Liver (tissue), 9 donors: ENCODE data around the gene BAIAP2L1. TPM values are rescaled to one million over a fixed set of nuclear protein-coding genes. Genes with fewer than 3 reads are reported as not detected.

Experiments
- DNase-seq: peaks from one replicate; pipeline ENCODE4 v3.0.0-alpha.2; 2017; ENCODE audit warnings: low spot score
- H3K27ac ChIP-seq, 2 donors: one replicate each; pipeline ENCODE4 v1.7.0; 2013; ENCODE audit warnings: inconsistent platforms in 2 of 2, low read length in 2 of 2, control low read depth in 1 of 2, low read depth in 1 of 2, mild to moderate bottlenecking in 1 of 2
- H3K27me3 ChIP-seq, 4 donors: one replicate each; pipeline versions ENCODE4 v1.6.1 to v1.7.0; 2013; ENCODE audit warnings: low read length in 3 of 4, inconsistent platforms in 1 of 4, mild to moderate bottlenecking in 1 of 4, moderate library complexity in 1 of 4; ENCODE audit not compliant: control insufficient read depth in 4 of 4, insufficient read depth in 4 of 4
- H3K36me3 ChIP-seq, 4 donors: one replicate each; pipeline versions ENCODE4 v1.6.1 to v1.7.0; 2013; ENCODE audit warnings: low read length in 3 of 4, mild to moderate bottlenecking in 3 of 4, low read depth in 1 of 4, moderate library complexity in 1 of 4; ENCODE audit not compliant: control insufficient read depth in 4 of 4, insufficient read depth in 3 of 4
- H3K4me1 ChIP-seq, 4 donors: one replicate each; pipeline versions ENCODE4 v1.6.1 to v1.7.0; 2013; ENCODE audit warnings: low read length in 3 of 4, mild to moderate bottlenecking in 3 of 4, moderate library complexity in 1 of 4; ENCODE audit not compliant: control insufficient read depth in 4 of 4, insufficient read depth in 4 of 4
- H3K4me3 ChIP-seq, 3 donors: one replicate each; pipeline versions ENCODE4 v1.6.1 to v1.7.0; 2013; ENCODE audit warnings: low read length in 3 of 3, control low read depth in 1 of 3, low read depth in 1 of 3, mild to moderate bottlenecking in 1 of 3
- H3K9ac ChIP-seq, 2 donors: one replicate each; pipeline ENCODE4 v1.7.0; 2013; ENCODE audit warnings: low read length in 2 of 2, mild to moderate bottlenecking in 2 of 2, moderate library complexity in 2 of 2, control low read depth in 1 of 2, low read depth in 1 of 2
- H3K9me3 ChIP-seq, 4 donors: one replicate each; pipeline versions ENCODE4 v1.6.1 to v1.7.0; 2013; ENCODE audit warnings: low read length in 3 of 4; ENCODE audit not compliant: control insufficient read depth in 4 of 4
- JUND ChIP-seq, 2 donors: IDR thresholded peaks; 2 replicates each; pipeline ENCODE4 v1.6.1; 2016; ENCODE audit warnings: antibody characterized with exemption in 2 of 2
- RXRA ChIP-seq, 2 donors: IDR thresholded peaks; 2 replicates each; pipeline ENCODE4 v1.6.1; 2017 to 2018; ENCODE audit warnings: antibody characterized with exemption in 2 of 2, mild to moderate bottlenecking in 1 of 2
- SP1 ChIP-seq: IDR thresholded peaks from 2 replicates; pipeline ENCODE4 v1.6.1; 2018; ENCODE audit warnings: antibody characterized with exemption, mild to moderate bottlenecking
- TAF1 ChIP-seq: conservative IDR thresholded peaks from 2 replicates; pipeline ENCODE4 v1.6.1; 2016; ENCODE audit warnings: antibody characterized with exemption, mild to moderate bottlenecking
- WGBS: extraction: QIAGEN DNeasy Blood & Tissue Kit; methylation state at CpG from one replicate; pipeline ENCODE4 v1.1.7; 2013; 5-methylcytosine and 5-hydroxymethylcytosine counted together
- polyA plus RNA-seq, 2 donors: library from polyadenylated mRNA; stranded (reverse) in 1 of 2; unstranded in 1 of 2; fragments of 200-250 nt in 1 of 2; fragments of >200 nt in 1 of 2; fragmentation: Nextera tagmentation in 1 of 2; extraction: Ambion mirVana in 1 of 2; gene quantifications; one replicate each; pipeline versions ENCODE4 v1.2.1 to v1.2.3, GENCODE V29; 2013 to 2015
- total RNA-seq, 2 donors: library from RNA; depleted of rRNA; stranded (reverse); fragments of >200 nt; gene quantifications; one replicate each; pipeline ENCODE4 v1.2.3, GENCODE V29; 2014
- TF ChIP-seq, protein P1 (sequence below): fragments of 150-350 bp; IDR thresholded peaks from 2 replicates; pipeline ENCODE4 v1.5.1; 2017; ENCODE audit warnings: improper control_type of control experiment, low read depth, low read length; ENCODE audit not compliant: missing input control
- TF ChIP-seq, protein P2 (sequence below): IDR thresholded peaks from 2 replicates; pipeline ENCODE4 v1.6.1; 2016; ENCODE audit warnings: antibody characterized with exemption
- TF ChIP-seq, protein P3 (sequence below): IDR thresholded peaks from 2 replicates; pipeline ENCODE4 v1.6.1; 2016; ENCODE audit warnings: antibody characterized with exemption
- TF ChIP-seq, protein P4 (sequence below): IDR thresholded peaks from 2 replicates; pipeline ENCODE4 v1.6.1; 2016; ENCODE audit warnings: antibody characterized with exemption, mild to moderate bottlenecking
- donor health status: healthy.
- donor health status: healthy.
- donor health status: healthy.
- donor health status: healthy.
- donor health status: healthy.

The BAIAP2L1 gene
- total and polyA plus RNA-seq, 4 donors = 5.4 to 8.9 (median 8.7) TPM

DNA sequence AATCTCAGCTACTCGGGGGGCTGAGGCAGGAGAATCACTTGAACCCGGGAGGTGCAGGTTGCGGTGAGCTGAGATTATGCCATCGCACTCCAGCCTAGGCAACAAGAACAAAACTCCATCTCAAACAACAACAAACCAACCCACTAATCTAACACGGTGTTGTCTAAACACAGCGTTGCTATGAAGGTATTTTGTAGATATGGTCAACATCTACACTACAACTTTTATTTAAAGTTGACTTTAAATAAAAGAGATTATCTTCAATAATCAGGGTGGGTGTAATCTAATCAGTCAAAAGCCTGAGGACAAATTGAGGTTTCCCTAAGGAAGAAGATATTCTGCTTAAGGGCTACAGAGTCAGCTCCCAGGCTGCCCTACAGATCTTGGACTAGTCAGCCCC is 24.2 kb downstream of the BAIAP2L1 start (continued):
- TF ChIP-seq TAF1 = no peak
- TF ChIP-seq, protein P1, sequence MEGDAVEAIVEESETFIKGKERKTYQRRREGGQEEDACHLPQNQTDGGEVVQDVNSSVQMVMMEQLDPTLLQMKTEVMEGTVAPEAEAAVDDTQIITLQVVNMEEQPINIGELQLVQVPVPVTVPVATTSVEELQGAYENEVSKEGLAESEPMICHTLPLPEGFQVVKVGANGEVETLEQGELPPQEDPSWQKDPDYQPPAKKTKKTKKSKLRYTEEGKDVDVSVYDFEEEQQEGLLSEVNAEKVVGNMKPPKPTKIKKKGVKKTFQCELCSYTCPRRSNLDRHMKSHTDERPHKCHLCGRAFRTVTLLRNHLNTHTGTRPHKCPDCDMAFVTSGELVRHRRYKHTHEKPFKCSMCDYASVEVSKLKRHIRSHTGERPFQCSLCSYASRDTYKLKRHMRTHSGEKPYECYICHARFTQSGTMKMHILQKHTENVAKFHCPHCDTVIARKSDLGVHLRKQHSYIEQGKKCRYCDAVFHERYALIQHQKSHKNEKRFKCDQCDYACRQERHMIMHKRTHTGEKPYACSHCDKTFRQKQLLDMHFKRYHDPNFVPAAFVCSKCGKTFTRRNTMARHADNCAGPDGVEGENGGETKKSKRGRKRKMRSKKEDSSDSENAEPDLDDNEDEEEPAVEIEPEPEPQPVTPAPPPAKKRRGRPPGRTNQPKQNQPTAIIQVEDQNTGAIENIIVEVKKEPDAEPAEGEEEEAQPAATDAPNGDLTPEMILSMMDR = no peak
- TF ChIP-seq, protein P2, sequence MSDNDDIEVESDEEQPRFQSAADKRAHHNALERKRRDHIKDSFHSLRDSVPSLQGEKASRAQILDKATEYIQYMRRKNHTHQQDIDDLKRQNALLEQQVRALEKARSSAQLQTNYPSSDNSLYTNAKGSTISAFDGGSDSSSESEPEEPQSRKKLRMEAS = no peak

DNA sequence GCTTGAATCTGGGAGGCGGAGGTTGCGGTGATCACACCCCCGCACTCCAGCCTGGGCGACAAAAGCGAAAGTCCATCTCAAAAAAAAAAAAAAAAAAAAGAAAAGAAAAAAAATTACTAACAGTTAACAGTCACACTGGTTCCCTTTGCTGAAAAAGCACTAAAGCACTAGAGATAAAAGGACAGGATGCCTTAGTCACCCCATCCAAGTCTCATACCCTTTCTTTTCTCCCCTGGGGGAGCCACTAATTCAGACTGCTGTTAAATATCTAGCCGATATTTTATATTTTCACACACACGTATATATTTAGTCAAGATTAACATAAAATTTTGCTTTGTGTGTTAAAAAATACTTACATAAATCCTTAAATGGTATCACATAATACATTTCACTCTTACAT is 25.2 kb downstream of the BAIAP2L1 start:
- peaks cover 0 to 4% (median 1%) of the 10 kb centered on the region in 4 donors for H3K4me1 ChIP-seq
- no peak overlapping the region for H3K9ac ChIP-seq
- no peak overlapping the region for H3K4me3 ChIP-seq
- peaks cover 0 to 2% (median 0%) of the 10 kb centered on the region in 4 donors for H3K36me3 ChIP-seq
- TF ChIP-seq SP1 = no peak
- 95% methylated on average over 7 of the region's 7 CpGs for WGBS
- no peaks in the 10 kb centered on the region for H3K9me3 ChIP-seq
- no peak for DNase-seq
- H3K27me3 ChIP-seq = no peaks in the 10 kb centered on the region
- no peak overlapping the region for H3K27ac ChIP-seq

DNA sequence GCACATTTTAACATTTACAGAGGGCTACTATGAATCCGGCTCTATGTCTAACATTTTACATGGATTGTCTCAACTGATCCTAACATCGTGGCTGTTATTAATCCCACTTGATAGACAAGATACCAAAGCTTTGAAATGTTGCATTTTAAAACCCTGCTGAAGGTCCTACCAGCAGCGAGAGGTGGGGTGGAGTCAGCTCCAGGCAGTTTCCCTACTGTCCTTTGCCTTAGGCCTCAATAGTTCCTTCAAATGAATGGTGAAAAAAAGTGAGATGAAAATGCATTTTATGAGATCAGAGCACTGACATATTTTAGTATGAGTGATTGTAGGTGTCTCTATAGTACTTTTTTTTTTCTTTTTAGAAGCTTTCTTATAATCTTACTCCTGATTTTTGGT is 26.6 kb downstream of the BAIAP2L1 start:
- Histone ChIP-seq H3K9ac (no peak overlapping the region), H3K4me3 (no peak overlapping the region), H3K36me3 (no peaks in the 10 kb centered on the region), H3K27ac (no peak overlapping the region), H3K9me3 (no peaks in the 10 kb centered on the region), H3K27me3 (no peaks in the 10 kb centered on the region), H3K4me1 (peaks cover 0 to 4% (median 3%) of the 10 kb centered on the region in 4 donors)
- 95% methylated on average over 3 of the region's 3 CpGs for WGBS
- TF ChIP-seq JUND (IDR thresholded peaks at IDR 0.05) (no peak), RXRA (IDR thresholded peaks at IDR 0.05) (no peak)
- TF ChIP-seq, protein P3, sequence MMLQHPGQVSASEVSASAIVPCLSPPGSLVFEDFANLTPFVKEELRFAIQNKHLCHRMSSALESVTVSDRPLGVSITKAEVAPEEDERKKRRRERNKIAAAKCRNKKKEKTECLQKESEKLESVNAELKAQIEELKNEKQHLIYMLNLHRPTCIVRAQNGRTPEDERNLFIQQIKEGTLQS = no peak
- TF ChIP-seq, protein P4, sequence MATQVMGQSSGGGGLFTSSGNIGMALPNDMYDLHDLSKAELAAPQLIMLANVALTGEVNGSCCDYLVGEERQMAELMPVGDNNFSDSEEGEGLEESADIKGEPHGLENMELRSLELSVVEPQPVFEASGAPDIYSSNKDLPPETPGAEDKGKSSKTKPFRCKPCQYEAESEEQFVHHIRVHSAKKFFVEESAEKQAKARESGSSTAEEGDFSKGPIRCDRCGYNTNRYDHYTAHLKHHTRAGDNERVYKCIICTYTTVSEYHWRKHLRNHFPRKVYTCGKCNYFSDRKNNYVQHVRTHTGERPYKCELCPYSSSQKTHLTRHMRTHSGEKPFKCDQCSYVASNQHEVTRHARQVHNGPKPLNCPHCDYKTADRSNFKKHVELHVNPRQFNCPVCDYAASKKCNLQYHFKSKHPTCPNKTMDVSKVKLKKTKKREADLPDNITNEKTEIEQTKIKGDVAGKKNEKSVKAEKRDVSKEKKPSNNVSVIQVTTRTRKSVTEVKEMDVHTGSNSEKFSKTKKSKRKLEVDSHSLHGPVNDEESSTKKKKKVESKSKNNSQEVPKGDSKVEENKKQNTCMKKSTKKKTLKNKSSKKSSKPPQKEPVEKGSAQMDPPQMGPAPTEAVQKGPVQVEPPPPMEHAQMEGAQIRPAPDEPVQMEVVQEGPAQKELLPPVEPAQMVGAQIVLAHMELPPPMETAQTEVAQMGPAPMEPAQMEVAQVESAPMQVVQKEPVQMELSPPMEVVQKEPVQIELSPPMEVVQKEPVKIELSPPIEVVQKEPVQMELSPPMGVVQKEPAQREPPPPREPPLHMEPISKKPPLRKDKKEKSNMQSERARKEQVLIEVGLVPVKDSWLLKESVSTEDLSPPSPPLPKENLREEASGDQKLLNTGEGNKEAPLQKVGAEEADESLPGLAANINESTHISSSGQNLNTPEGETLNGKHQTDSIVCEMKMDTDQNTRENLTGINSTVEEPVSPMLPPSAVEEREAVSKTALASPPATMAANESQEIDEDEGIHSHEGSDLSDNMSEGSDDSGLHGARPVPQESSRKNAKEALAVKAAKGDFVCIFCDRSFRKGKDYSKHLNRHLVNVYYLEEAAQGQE = no peak
- TF ChIP-seq, protein P2 = no peak
- TF ChIP-seq, protein P1 = no peak
- DNase-seq = no peak
